Mammary epithelial cell (primary cell): Measurements from ENCODE around the gene DCUN1D2.

Experiments used
- EZH2 ChIP-seq: IDR thresholded peaks from 2 replicates; pipeline ENCODE4 v1.6.1; 2012; ENCODE audit warnings: low read length, inconsistent platforms, borderline replicate concordance
- TF ChIP-seq, protein P1 (sequence below), 2 donors: IDR thresholded peaks in 1 of 2; conservative IDR thresholded peaks in 1 of 2; 2 replicates each; pipeline ENCODE4 v1.5.1; 2011 to 2012; ENCODE audit warnings: inconsistent platforms in 2 of 2, low read length in 2 of 2, mild to moderate bottlenecking in 2 of 2, control low read depth in 1 of 2, low read depth in 1 of 2; ENCODE audit not compliant: insufficient read depth in 1 of 2; ENCODE audit errors: extremely low read depth in 1 of 2

DNA sequence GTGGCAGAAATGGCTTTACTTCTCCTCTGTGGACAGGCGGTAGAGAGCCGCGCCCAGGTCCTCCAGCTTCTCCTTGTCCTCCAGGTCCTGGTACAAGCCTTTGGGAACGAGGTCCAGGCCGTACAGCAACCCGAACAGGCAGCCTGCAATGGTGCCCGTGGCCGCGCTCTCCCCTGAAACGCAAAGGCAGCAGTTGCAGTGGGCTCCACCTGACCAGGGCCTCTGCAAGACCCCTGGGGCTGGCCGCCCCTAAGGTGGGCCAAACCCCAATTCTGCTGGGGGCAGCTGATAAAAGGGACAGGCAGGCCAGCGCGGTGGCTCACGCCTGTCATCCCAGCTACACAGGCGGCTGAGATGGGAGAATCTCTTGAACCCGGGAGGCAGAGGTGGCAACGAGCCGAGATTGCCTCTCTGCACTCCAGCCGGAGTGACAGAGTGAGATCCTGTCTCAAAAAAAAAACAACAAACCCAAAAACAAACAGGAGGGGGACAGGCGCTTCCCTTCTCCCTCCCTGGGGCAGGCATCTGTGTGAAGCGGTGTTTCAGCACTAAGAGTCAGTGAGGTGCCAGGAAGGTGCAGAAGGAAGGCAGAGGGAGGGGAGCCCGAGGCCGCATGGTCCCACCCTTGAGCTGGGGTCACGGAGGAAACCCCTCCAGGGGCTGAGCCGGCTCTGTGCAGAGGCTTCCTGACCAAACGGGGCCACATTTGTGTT is 67.5 kb downstream of the DCUN1D2 start:
- TF ChIP-seq, protein P1, sequence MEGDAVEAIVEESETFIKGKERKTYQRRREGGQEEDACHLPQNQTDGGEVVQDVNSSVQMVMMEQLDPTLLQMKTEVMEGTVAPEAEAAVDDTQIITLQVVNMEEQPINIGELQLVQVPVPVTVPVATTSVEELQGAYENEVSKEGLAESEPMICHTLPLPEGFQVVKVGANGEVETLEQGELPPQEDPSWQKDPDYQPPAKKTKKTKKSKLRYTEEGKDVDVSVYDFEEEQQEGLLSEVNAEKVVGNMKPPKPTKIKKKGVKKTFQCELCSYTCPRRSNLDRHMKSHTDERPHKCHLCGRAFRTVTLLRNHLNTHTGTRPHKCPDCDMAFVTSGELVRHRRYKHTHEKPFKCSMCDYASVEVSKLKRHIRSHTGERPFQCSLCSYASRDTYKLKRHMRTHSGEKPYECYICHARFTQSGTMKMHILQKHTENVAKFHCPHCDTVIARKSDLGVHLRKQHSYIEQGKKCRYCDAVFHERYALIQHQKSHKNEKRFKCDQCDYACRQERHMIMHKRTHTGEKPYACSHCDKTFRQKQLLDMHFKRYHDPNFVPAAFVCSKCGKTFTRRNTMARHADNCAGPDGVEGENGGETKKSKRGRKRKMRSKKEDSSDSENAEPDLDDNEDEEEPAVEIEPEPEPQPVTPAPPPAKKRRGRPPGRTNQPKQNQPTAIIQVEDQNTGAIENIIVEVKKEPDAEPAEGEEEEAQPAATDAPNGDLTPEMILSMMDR (conservative IDR thresholded peaks at IDR 0.05 in 1 of 2, IDR thresholded peaks at IDR 0.05 in 1 of 2; ENCODE audit: extremely low read depth in 1 of 2, insufficient read depth in 1 of 2, low read depth in 1 of 2, low read length in 2 of 2), result no peak
- no peak for TF ChIP-seq EZH2
